Putamen (tissue), 1 donor: ENCODE data around the gene TPM2.

Experiments
- DNase-seq: peaks from one replicate; pipeline ENCODE4 v3.0.0-alpha.2; 2016; ENCODE audit warnings: low spot score

The TPM2 gene

GRCh38 chr9:35696520-35697215 is 6.9 kb upstream of the TPM2 start:
- DNase-seq: peak; percentile 27

GRCh38 chr9:35695943-35696401 is 6.2 kb upstream of the TPM2 start:
- no peak for DNase-seq

GRCh38 chr9:35691757-35692301 is 2.1 kb upstream of the TPM2 start:
- DNase-seq: no peak

- DNase-seq: no peak
Measured at GRCh38 chr9:35691334-35691650, 1.6 kb upstream of the TPM2 start.

- DNase-seq: peak; percentile 19
Measured at GRCh38 chr9:35690614-35691333, 1.0 kb upstream of the TPM2 start.

- no peak for DNase-seq
Measured at GRCh38 chr9:35690294-35690613, 529 bp upstream of the TPM2 start.

GRCh38 chr9:35688558-35689541 is 875 bp downstream of the TPM2 start:
- DNase-seq: peak; percentile 21

GRCh38 chr9:35687972-35688557 is 1.7 kb downstream of the TPM2 start:
- no peak for DNase-seq

- no peak for DNase-seq
Measured at GRCh38 chr9:35687306-35687705, 2.4 kb downstream of the TPM2 start.

- DNase-seq: no peak
Measured at GRCh38 chr9:35686222-35687203, 3.2 kb downstream of the TPM2 start.

GRCh38 chr9:35685506-35685905 is 4.2 kb downstream of the TPM2 start:
- no peak for DNase-seq

GRCh38 chr9:35684921-35685320 is 4.8 kb downstream of the TPM2 start:
- DNase-seq: no peak

GRCh38 chr9:35683323-35683722 is 6.4 kb downstream of the TPM2 start:
- DNase-seq: no peak

GRCh38 chr9:35682520-35683315 is 7.0 kb downstream of the TPM2 start:
- DNase-seq: no peak

GRCh38 chr9:35682051-35682450 is 7.7 kb downstream of the TPM2 start:
- no peak for DNase-seq

GRCh38 chr9:35681341-35682002 is 8.3 kb downstream of the TPM2 start:
- DNase-seq: no peak

GRCh38 chr9:35680331-35681105 is 9.2 kb downstream of the TPM2 start:
- DNase-seq: no peak

- no peak for DNase-seq
Measured at GRCh38 chr9:35679766-35680330, 9.9 kb downstream of the TPM2 start.
